HG02943 (cell line): ENCODE results near the gene F9.

Experiments
- ATAC-seq: cut with Tn5 transposase; IDR thresholded peaks from one replicate; pipeline ENCODE4 v1.9.1; 2021; ENCODE audit warnings: mild to moderate bottlenecking, low read depth, moderate library complexity; ENCODE audit not compliant: unreplicated experiment

F9 gene

DNA sequence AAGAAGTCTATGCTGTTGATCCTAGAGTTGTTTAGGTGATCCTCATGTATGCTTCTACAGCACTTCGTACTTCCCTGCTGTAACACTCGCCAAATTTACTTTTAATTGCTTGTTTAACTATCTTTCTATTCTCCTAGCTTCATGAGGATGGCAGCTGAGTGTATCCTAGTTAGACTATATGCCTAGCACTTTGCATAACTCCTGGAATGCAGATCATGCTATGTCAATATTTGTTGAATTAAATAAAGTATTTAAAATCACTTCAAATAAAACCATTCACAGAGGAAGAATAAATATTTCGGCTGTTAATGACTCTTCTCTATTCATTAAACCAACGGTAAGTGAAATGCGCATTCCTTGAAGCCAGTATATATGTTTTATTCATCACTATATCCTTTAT lies 55.1 kb downstream of the F9 start:
- no peak for ATAC-seq

DNA sequence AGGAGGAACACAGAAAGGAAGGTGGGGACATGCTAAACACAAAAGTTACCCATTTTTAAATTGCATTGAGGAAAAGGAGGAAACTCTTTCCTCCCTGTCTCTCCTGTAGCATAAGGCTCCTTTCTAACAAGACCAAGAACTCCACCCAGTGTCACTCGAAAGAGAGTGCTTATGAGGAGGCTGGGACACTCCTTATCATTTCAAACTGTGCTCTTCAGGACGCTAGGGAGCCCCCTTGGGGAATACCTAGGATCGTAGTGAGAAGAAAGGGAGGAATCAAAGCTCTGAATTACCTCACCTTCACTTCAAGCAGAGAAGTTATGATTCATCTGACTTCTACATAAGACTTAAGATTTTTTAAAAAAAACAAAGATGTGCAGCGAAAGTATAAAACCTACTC lies 65.5 kb downstream of the F9 start:
- no peak for ATAC-seq

- ATAC-seq = no peak
Observed at GRCh38 chrX:139600105-139600504, 69.6 kb downstream of the F9 start.
